Stimulated activated CD8-positive, alpha-beta memory T cell treated with anti-CD3 and anti-CD28 coated beads, Interleukin-15, amount 100 ng/mL, for 24 hours (primary cell): ENCODE measurements around the gene IKZF1.

ENCODE experiments used
- DNase-seq: peaks from one replicate; pipeline ENCODE4 v3.0.0-alpha.2; 2020; ENCODE audit warnings: low read depth

Gene IKZF1

DNA sequence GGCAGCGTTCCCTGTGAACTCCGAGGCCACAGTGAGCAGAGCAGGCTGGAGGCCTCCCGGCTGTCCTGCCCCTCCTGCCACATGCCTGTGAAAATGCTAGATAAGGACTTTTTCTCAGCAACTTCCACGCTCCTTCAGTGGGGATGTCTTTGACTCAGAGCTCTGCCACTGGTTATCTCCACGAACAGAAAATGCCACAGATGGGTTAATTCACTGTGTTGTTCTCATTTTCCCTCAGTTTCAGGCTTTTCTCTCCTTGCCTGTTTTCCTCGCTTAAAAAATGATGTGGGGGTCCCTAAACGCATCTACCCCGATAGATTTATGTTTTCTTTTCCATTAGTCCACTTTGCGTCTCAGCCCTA is 51.3 kb downstream of the IKZF1 start:
- DNase-seq = no peak

DNA sequence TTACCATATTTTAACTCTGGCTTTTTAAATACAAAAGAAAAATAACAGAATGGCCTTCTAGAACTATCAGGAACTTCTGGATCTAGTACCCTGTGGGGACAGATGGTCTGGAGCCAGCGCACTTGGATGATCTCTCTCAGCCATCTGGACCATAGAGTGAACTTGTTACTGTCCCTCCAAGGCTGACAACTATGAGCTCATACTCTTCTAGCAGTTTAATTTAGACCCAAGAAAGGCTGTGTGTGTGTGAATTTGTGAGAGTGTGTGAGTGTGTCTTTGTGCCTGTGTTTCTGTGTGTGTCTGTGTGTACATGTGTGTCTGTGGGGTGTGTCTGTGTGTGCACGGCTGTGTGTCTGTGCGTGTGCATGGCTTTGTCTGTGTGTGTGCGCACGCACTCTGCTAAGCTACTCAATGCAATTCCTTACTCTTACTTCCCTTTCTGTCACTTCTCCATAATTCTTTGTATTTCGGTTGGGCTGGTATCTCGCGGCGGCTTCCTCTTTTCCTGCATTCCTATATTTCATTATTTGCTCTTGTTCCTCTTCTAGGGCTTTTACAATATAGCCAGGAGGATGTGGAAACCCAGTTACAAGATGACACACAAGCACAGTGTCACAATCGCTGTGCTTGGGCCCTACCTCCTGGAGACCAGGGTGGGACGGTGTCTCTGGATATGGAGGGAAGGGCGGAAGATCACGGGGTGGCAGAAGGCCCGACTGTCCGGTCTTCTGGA is 51.9 kb downstream of the IKZF1 start:
- DNase-seq = no peak

- DNase-seq = no peak
Observed at GRCh38 chr7:50356945-50357268, 52.4 kb downstream of the IKZF1 start.

DNA sequence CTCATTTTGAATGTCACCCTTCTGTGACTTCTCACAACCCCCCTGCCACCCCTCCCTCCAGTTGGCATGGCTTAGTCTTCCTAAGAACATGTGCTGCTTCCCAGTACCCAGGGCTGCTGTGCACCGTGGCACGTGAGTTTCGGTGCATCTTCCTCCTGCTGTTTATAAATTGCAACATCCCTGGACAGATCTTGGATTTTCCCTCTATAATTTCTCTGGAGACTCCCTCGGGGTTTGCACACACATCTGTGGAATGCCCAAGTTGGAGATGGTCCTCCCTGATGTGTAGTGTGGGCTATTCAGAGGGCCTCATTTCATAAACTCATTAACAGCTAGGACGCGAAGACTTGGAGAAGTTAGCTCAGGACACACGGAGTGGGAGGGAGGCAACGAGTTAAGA is 52.9 kb downstream of the IKZF1 start:
- no peak for DNase-seq

DNA sequence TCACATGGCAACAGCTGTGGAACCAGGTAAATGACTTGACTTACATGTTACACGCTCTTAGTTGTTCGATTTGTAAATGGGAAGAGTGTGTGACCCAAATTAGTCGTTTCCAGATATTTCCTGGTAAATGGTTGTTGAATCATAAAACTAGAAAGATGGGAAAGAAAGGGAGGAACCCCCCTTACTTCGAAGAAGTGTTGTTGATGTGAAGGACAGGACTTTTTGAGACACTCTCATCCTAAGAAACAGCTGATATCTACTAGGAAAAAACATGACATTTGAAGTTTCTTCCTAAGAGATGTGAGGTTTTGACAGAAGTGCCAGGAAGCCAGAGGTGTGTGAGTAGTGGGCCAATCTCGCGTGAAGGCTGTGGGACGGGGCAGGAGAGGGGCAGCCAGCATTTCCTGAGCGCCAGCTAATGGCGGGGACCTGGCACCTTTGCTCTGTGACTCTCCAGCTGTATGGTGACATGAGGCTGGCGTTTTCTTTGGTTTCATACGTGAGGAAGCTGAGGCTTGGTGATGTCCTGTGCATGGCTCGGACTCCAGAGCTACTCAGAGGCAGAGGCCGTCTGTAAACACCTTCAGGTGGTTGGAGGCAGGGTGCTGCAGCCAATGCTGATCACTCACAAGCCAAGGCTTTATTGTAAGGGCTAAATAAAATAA is 53.7 kb downstream of the IKZF1 start:
- DNase-seq = no peak

DNA sequence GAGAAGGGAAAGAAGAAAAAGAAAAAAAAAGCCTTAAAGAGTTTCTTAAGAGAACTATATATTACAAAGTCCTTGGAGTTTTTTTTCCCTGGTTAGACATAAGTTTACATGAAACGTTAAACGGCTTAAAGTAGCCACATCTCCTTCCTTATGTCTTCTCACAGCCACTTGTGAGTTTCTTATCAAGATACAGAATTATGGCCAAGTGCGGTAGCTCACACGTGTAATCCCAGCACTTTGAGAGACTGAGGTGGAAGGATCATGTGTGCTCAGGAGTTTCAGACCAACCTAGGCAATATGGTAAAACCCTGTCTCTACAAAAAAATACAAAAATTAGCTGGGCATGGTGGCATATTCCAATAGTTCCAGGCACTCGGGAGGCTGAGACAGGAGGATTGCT is 54.3 kb downstream of the IKZF1 start:
- DNase-seq = no peak

DNA sequence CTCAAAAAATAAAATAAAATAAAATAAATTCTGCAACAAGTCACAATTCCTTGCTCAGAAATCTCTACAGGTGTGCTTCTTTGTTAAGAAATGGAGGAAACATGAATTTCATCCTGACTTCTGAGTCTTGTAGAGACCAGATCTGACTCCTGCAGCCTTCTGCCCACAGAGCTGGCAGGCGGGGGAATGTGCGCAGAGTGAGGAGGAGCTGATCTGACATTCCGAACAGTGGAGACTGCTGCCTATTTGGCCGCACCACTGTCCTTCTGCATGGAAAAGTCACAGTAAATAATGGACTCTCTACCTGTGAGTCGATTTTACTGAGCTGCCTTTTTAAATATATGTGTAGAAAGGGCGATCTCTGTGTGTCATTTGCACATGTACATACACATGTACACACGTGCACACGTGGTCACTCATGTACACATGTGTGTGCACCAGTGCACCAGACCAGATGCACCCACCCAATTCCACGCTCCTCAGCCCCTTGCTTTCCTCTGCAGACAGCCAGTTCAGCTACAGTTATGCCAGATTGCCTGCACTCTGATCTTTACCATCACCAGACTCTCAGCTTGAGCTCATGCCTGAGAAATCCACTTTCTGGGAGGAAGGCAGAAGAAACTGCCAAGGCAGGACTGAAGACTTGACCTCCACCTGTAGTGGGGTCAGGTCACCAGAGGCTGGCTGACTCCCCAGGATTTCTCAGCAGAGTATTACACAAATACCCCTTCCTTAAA is 54.9 kb downstream of the IKZF1 start:
- no peak for DNase-seq

GRCh38 chr7:50359995-50360925 is 55.7 kb downstream of the IKZF1 start:
- DNase-seq = no peak

DNA sequence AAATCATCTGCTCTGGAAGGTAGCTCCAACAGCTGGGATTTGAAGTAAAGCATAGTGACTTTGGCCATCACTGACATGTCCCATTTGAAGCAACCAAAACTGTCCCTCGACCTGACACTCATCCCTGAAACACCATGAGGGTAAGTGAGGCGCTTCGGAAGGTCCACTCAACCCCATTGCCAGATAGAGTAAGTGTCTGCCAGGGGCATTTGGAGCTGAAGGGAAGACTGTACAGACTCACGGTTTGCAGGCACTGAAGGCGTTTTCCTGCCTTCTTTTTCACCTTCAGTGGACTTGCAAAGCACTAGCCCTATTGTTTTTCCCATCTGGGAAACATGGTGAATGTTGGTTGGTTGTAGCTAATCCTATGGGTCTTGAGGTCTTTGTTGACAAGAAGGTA is 57.6 kb downstream of the IKZF1 start:
- DNase-seq = no peak

GRCh38 chr7:50362712-50363282 is 58.3 kb downstream of the IKZF1 start:
- no peak for DNase-seq

DNA sequence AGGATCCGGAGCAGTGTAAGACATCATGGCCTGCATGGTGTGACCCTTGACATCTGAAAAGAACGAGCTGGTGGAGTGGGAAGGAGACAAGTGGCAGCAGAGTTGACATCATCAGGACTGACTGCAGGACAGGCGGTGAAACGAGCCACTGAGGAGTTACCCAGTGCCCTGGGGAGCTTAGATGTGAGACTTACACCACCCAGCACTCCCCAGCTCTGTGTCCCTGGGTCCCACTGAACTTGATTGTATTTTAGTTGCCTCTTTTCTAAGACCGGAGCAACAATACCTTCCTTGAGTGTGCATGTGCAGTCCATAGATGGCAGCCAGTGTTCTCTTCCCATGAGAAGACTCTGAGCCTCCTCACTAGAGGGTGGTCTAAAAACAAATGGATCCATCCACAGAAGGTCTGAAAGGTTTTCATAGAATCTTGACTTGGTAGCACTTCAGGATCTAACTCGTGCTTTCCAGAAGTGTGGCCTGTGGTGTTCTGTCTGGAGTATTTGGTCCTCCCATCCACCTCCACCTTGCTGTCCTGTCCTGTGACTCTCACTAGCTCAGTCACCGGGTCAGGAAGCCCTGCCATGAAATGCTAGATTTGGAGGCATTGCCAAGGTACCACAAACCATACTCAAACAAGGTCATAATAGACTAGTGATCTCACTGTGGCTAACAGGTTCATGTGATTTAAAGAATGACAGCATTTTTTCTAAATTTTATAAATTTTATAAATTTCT is 59.0 kb downstream of the IKZF1 start:
- DNase-seq = no peak

DNA sequence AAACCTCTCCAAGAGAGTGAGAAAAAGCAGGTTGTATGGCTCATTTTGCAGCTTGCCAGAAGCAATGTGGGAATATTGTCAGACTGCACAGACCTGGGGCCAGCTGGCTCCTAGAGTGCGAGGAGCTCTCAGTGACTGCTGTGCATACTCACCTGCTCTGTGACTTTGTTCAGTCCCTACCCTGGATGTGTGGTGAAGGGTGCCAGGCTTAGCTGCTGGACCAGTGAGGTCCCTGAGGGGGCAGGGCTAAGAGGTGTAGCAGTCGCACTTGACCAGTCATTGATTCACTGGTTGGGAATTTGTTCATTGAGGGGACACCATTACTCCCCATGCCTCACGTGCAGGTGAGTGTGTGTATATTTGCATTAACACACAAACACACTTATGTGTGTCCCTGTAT is 60.1 kb downstream of the IKZF1 start:
- DNase-seq = no peak

DNA sequence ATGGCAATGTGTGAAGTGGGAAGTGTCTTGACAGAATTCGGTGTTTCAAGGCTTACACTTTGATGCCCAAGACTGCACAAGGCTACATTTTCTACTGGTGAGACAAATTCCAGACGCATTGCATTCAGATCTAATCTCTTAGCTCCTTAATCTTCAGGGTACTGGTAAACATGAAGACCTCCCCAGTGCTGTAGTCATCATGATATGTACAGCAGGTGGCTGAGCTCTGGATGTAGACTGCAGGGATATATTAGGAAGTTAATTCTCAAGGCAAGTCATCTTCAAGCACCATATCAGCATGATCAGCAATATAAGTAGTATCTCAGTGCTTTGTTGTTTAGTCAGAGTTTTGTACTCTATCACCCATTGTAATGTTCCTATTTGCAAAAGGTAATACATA is 61.8 kb downstream of the IKZF1 start:
- no peak for DNase-seq

DNA sequence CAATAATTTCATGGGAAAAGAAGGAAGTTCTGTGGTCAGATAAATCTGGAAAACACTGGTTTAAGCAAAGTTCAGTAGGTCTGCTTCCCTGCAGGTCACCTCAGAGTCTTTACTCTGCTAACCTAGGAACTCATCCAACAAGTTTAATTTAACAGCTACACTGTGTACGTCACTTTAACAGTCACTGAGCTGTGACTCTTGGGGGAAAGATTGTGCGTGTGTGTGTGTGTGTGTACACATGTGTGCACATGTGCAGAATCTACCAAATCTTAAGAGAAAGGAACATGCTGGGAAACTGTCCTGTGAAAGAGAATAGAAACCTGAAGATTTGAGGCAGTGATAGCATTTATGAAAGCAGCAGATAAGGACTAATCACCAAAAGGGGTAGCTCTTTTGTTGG is 62.6 kb downstream of the IKZF1 start:
- no peak for DNase-seq

GRCh38 chr7:50367570-50367969 is 63.1 kb downstream of the IKZF1 start:
- no peak for DNase-seq

- DNase-seq = no peak
Observed at GRCh38 chr7:50368366-50368765, 63.9 kb downstream of the IKZF1 start.

GRCh38 chr7:50369143-50370026 is 64.9 kb downstream of the IKZF1 start:
- DNase-seq = no peak

DNA sequence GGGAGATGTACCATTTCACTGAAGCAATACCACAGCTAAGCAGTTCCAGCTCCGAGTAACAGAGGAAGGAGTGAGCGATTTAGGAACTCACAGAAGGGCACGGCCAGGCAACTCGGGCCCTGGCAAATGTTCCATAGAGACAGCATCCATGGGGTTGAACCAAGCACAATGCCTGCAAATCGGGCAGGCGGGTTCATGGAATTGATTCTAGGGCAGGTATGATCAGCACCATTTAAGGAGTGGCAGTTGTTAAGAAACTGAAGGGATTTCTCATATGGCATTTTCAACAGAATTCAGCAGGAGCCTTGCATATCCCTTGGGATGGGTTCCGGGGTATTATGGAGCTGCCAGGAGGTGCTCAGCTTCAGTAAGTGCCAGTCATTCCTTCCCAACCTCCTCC is 66.4 kb downstream of the IKZF1 start:
- no peak for DNase-seq

DNA sequence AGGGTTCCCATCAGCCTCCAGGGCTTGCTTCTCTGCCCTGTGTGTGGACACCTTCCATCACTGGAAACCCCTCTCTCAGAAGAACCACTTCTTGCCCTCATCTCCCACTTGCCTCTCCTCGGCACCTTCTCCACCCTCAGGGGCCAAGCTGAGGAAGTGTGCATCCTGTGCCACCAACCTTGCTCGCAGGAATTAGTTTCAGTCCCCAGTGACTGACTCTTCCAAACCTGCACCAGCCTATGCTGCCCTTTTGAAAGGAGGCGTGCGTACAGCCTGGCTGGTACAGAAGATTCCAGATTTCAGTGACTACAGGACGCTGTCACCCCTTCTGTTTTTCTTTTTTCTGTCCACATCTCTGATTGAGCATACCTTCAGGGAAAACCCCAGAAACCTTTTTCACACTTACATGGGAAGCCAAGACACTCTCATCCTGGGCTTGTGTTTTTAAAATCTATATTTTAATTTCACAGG is 67.1 kb downstream of the IKZF1 start:
- no peak for DNase-seq

DNA sequence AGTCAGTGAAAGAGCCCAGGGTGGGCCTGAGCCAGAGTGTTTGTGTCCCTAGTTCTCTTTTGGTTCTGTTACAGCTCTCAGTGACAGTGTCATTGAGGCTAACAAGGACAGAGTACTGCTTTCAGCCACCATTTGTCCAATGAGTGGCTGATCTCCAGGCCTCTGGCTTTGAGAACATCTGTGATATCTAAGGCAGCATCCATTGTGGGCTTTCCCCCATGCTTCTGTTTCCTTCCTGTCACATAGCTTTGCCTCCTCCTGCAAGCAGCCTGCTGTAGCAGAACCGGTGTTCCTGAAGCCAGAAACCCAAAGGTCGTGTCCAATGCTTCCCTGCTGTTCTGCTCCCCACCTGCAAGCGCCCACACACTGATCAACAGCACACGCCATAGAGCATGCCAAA is 68.4 kb downstream of the IKZF1 start:
- no peak for DNase-seq
